ENCODE results near the gene RPL36.

The RPL36 gene

GRCh38 chr19:5655412-5655811, 34.7 kb upstream of the RPL36 start:
- ATAC-seq = no peak

GRCh38 chr19:5661483-5661882, 28.6 kb upstream of the RPL36 start:
- ATAC-seq = no peak
- no peak for TF ChIP-seq PPARA (CRISPR knock-in tag; IDR thresholded peaks at IDR 0.05; ENCODE audit: borderline replicate concordance)
- no peak for TF ChIP-seq ZFP30 (CRISPR knock-in tag; IDR thresholded peaks at IDR 0.05)
- no peak for TF ChIP-seq TSHZ2 (CRISPR knock-in tag; IDR thresholded peaks at IDR 0.05)
- no peak for TF ChIP-seq BACH2 (CRISPR knock-in tag; IDR thresholded peaks at IDR 0.05; ENCODE audit: borderline replicate concordance)
- no peak for TF ChIP-seq ZNF565 (CRISPR knock-in tag; conservative IDR thresholded peaks at IDR 0.05; ENCODE audit: low read depth)

More at GRCh38 chr19:5655412-5655811, 34.7 kb upstream of the RPL36 start:
- TF ChIP-seq ESRRG (CRISPR knock-in tag; IDR thresholded peaks at IDR 0.05) (no peak), ZFP3 (CRISPR knock-in tag; IDR thresholded peaks at IDR 0.05) (no peak), BACH2 (CRISPR knock-in tag; IDR thresholded peaks at IDR 0.05; ENCODE audit: borderline replicate concordance) (no peak), GLIS3 (CRISPR knock-in tag; IDR thresholded peaks at IDR 0.05) (no peak)

- ATAC-seq = no peak
- TF ChIP-seq TOX (CRISPR knock-in tag; IDR thresholded peaks at IDR 0.05; ENCODE audit: borderline replicate concordance) = no peak
- TF ChIP-seq GLIS3 (CRISPR knock-in tag; IDR thresholded peaks at IDR 0.05) = no peak
- TF ChIP-seq BACH2 (CRISPR knock-in tag; IDR thresholded peaks at IDR 0.05; ENCODE audit: borderline replicate concordance) = no peak
- TF ChIP-seq ISL1 (CRISPR knock-in tag; IDR thresholded peaks at IDR 0.05) = no peak
- no peak for TF ChIP-seq ZNF70 (CRISPR knock-in tag; IDR thresholded peaks at IDR 0.05)
- TF ChIP-seq CSRNP3 (CRISPR knock-in tag; IDR thresholded peaks at IDR 0.05) = no peak
- no peak for TF ChIP-seq ZFP3 (CRISPR knock-in tag; IDR thresholded peaks at IDR 0.05)
- no peak for TF ChIP-seq ZFP30 (CRISPR knock-in tag; IDR thresholded peaks at IDR 0.05)
- no peak for TF ChIP-seq CSDC2 (CRISPR knock-in tag; IDR thresholded peaks at IDR 0.05)
- TF ChIP-seq ZNF8 (CRISPR knock-in tag; IDR thresholded peaks at IDR 0.05) = no peak
- no peak for TF ChIP-seq RARB (CRISPR knock-in tag; IDR thresholded peaks at IDR 0.05)
- no peak for TF ChIP-seq ZC3H10 (CRISPR knock-in tag; IDR thresholded peaks at IDR 0.05)
Observed at GRCh38 chr19:5663904-5664303, 26.2 kb upstream of the RPL36 start.

- TF ChIP-seq PATZ1 (CRISPR knock-in tag; IDR thresholded peaks at IDR 0.05; ENCODE audit: borderline replicate concordance) (no peak), ZFP30 (CRISPR knock-in tag; IDR thresholded peaks at IDR 0.05) (no peak), SNAI2 (CRISPR knock-in tag; IDR thresholded peaks at IDR 0.05) (no peak), ISL1 (CRISPR knock-in tag; IDR thresholded peaks at IDR 0.05) (no peak), GLIS3 (CRISPR knock-in tag; IDR thresholded peaks at IDR 0.05) (no peak), TOX (CRISPR knock-in tag; IDR thresholded peaks at IDR 0.05; ENCODE audit: borderline replicate concordance) (no peak), PPARA (CRISPR knock-in tag; IDR thresholded peaks at IDR 0.05; ENCODE audit: borderline replicate concordance) (no peak)
- no peak for ATAC-seq
Observed at GRCh38 chr19:5664515-5664914, 25.6 kb upstream of the RPL36 start.

- TF ChIP-seq CSRNP3 (CRISPR knock-in tag; IDR thresholded peaks at IDR 0.05) = no peak
- peak; percentile 53; the same call in 2 of the 3 replicates for ATAC-seq
Observed at GRCh38 chr19:5665781-5666513, 24.1 kb upstream of the RPL36 start.

All from SK-N-SH treated with all-trans-retinoic acid at 6 μM for 48 hours (cell line).